MM.1S (cell line): ENCODE results near the gene RARA.

Experiments
- DNase-seq: peaks from one replicate; pipeline ENCODE4 v3.0.0-alpha.2; 2015
- H2AFZ ChIP-seq: fragments of 300-600 bp; sonication (generic); 2 replicates; pipeline ENCODE4 v1.6.0; 2016; ENCODE audit warnings: antibody characterized with exemption, low read length
- H3F3A ChIP-seq: fragments of 300-600 bp; sonication (generic); 2 replicates; pipeline ENCODE4 v1.6.1; 2016; ENCODE audit warnings: mild to moderate bottlenecking, antibody characterized with exemption, low read length, moderate library complexity, mixed read lengths; ENCODE audit not compliant: insufficient read depth
- H3K27ac ChIP-seq: fragments of 300-600 bp; sonication (generic); 2 replicates; pipeline ENCODE4 v1.5.1; 2016; ENCODE audit warnings: mild to moderate bottlenecking, low read length
- H3K27me3 ChIP-seq: fragments of 300-600 bp; sonication (generic); replicated peaks from 2 replicates; pipeline ENCODE4 v1.6.0; 2016; ENCODE audit warnings: low read length; ENCODE audit not compliant: insufficient read depth
- H3K36me3 ChIP-seq: fragments of 300-600 bp; sonication (generic); replicated peaks from 2 replicates; pipeline ENCODE4 v1.6.1; 2016; ENCODE audit warnings: mild to moderate bottlenecking, low read length, mixed read lengths; ENCODE audit not compliant: insufficient read depth
- H3K4me1 ChIP-seq: fragments of 300-600 bp; sonication (generic); 2 replicates; pipeline ENCODE4 v1.6.1; 2016; ENCODE audit warnings: low read length, mixed read lengths
- H3K4me2 ChIP-seq: fragments of 300-600 bp; sonication (generic); 2 replicates; pipeline ENCODE4 v1.6.0; 2016; ENCODE audit warnings: low read depth, low read length
- H3K4me3 ChIP-seq: fragments of 300-600 bp; sonication (generic); 2 replicates; pipeline ENCODE4 v1.5.1; 2016; ENCODE audit warnings: low read length, mixed read lengths
- H3K79me2 ChIP-seq: fragments of 300-600 bp; sonication (generic); 2 replicates; pipeline ENCODE4 v1.6.1; 2016; ENCODE audit warnings: mixed run types, low read length, mixed read lengths
- H3K9ac ChIP-seq: fragments of 300-600 bp; sonication (generic); 2 replicates; pipeline ENCODE4 v1.6.1; 2016; ENCODE audit warnings: low read length, mixed read lengths
- H3K9me2 ChIP-seq: fragments of 300-600 bp; sonication (generic); replicated peaks from 2 replicates; pipeline ENCODE4 v1.6.1; 2016; ENCODE audit warnings: mild to moderate bottlenecking, low read length, mixed read lengths; ENCODE audit not compliant: insufficient read depth
- H3K9me3 ChIP-seq: fragments of 300-600 bp; sonication (generic); replicated peaks from 2 replicates; pipeline ENCODE4 v1.6.1; 2016; ENCODE audit warnings: mild to moderate bottlenecking, low read length, mixed read lengths; ENCODE audit not compliant: insufficient read depth
- H4K20me1 ChIP-seq: fragments of 300-600 bp; sonication (generic); 2 replicates; pipeline ENCODE4 v1.6.1; 2016; ENCODE audit warnings: mild to moderate bottlenecking, low read length, moderate library complexity, mixed read lengths; ENCODE audit not compliant: insufficient read depth
- EZH2 ChIP-seq: fragments of 300-600 bp; sonication (generic); optimal IDR thresholded peaks from 2 replicates; pipeline ENCODE3; 2017; ENCODE audit warnings: low read depth, mild to moderate bottlenecking, antibody characterized with exemption, low read length, mixed read lengths
- EZH2phosphoT487 ChIP-seq: fragments of 300-600 bp; sonication (generic); IDR thresholded peaks from 2 replicates; pipeline ENCODE4 v1.6.1; 2018; ENCODE audit warnings: antibody characterized with exemption, low read length
- TF ChIP-seq, protein P1 (sequence below): fragments of 300-600 bp; sonication (generic); IDR thresholded peaks from 2 replicates; pipeline ENCODE4 v1.5.1; 2016; ENCODE audit warnings: antibody characterized with exemption, low read length, mixed read lengths

RARA gene

DNA sequence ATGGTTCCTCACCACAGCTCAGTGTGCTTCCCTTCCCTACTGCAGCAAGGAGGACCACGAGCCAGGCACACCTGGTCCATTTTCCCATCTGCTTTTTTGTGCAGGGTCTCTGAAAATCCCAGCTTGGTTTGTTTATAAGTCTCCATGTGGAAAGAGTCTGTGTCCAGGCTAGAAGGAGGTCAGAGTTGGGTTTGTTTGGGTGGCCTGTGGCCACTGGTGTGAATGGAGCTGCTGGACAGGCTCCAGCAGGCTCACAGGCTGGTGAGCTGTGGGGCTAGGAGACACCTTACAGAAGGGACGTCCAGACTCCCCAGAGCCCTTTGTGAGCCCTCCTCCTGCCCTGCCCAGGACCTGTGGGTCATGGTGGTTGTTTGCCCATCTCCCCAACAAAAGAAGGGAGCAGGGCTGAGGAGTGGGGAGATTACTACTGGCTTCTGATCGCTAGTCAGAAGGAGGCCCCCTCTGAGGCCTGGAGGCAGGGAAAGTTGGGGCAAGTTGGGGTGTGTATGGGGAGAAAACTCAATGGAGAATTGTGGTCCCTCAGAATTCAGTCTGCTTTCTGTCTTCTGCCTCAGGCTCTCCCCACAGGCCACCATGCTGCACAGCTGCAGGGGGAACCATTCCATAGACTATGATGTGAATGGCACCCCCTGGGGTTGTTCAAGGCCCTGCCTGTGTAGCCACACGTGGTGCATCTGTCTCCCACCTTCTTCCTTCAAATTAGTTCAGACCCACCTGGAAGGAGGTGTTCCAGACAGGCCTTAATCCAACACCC lies 4.1 kb downstream of the RARA start:
- Histone ChIP-seq H3K4me2 (peak overlapping the region; percentile 85), H3K4me1 (peaks cover 90% of the 10 kb centered on the region), H3K36me3 (no peaks in the 10 kb centered on the region), H3K27ac (peak overlapping the region; percentile 84; the same call in 1 of the 2 replicates), H2AFZ (no peak overlapping the region), H3K4me3 (peak overlapping the region; percentile 29; the same call in 1 of the 2 replicates), H3K9me3 (no peaks in the 10 kb centered on the region), H3K27me3 (no peaks in the 10 kb centered on the region), H3K79me2 (peaks cover 12% of the 10 kb centered on the region), H3F3A (peaks cover 47% of the 10 kb centered on the region), H3K9ac (peak overlapping the region; percentile 48; the same call in 1 of the 2 replicates), H4K20me1 (no peaks in the 10 kb centered on the region), H3K9me2 (no peaks in the 10 kb centered on the region)
- no peak for DNase-seq
- TF ChIP-seq, protein P1, sequence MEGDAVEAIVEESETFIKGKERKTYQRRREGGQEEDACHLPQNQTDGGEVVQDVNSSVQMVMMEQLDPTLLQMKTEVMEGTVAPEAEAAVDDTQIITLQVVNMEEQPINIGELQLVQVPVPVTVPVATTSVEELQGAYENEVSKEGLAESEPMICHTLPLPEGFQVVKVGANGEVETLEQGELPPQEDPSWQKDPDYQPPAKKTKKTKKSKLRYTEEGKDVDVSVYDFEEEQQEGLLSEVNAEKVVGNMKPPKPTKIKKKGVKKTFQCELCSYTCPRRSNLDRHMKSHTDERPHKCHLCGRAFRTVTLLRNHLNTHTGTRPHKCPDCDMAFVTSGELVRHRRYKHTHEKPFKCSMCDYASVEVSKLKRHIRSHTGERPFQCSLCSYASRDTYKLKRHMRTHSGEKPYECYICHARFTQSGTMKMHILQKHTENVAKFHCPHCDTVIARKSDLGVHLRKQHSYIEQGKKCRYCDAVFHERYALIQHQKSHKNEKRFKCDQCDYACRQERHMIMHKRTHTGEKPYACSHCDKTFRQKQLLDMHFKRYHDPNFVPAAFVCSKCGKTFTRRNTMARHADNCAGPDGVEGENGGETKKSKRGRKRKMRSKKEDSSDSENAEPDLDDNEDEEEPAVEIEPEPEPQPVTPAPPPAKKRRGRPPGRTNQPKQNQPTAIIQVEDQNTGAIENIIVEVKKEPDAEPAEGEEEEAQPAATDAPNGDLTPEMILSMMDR, result no peak
- TF ChIP-seq EZH2phosphoT487, result no peak
- TF ChIP-seq EZH2, result no peak

DNA sequence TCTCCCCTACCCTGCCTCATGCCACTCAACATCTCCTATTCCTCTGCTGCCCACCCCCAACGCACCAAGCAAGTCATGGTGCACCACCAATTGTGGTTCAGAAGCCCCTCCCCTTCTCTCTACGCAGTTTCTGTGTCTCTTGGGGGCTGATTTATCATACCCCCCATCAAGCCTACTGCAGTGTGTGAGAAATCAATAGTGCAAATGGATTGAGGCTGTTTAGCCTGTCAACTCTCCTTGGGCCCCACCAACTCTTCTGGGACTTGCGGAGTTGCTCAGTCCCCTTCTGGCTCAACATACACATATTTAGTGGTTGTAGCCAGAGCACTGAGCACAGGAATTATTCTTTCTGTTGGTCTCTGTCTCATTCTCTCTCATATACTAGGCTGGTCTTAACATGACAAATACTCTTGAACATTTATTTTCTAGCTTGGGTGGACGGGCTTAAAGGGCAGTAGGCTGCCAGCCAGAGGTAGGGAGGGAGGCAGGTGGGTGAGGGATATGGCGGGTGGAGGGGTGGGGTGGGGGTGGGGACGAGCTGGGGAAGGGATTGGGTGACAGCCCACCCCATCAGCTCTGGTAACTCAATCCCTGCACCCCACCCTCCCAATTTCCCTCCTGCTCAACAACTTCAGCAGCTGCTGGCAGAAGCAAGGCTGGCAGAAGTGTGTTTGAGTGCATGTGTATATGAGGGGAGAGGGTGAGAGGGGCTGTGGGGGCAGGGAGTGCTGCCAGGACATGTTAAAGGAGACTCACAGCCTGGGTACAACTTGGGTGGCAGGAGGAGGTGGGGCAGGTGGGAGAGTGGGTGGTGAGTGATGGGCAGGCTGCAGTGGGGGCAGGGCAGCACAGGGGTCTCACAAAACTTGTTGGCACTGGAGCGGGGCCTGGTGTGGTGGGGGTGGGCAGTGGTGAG lies 4.9 kb downstream of the RARA start:
- Histone ChIP-seq H3K27me3 (no peaks in the 10 kb centered on the region), H3K9me2 (no peaks in the 10 kb centered on the region), H4K20me1 (no peaks in the 10 kb centered on the region), H3K79me2 (peaks cover 21% of the 10 kb centered on the region), H2AFZ (no peak overlapping the region), H3K4me3 (no peak overlapping the region), H3F3A (peaks cover 47% of the 10 kb centered on the region), H3K4me1 (peaks cover 81% of the 10 kb centered on the region), H3K9me3 (no peaks in the 10 kb centered on the region), H3K9ac (no peak overlapping the region; the same call in 1 of the 2 replicates), H3K4me2 (peak overlapping the region; percentile 85; the same call in 1 of the 2 replicates), H3K36me3 (no peaks in the 10 kb centered on the region), H3K27ac (peak overlapping the region; percentile 84; the same call in 1 of the 2 replicates)
- DNase-seq, result no peak
- no peak for TF ChIP-seq EZH2
- no peak for TF ChIP-seq EZH2phosphoT487
- TF ChIP-seq, protein P1, result no peak

DNA sequence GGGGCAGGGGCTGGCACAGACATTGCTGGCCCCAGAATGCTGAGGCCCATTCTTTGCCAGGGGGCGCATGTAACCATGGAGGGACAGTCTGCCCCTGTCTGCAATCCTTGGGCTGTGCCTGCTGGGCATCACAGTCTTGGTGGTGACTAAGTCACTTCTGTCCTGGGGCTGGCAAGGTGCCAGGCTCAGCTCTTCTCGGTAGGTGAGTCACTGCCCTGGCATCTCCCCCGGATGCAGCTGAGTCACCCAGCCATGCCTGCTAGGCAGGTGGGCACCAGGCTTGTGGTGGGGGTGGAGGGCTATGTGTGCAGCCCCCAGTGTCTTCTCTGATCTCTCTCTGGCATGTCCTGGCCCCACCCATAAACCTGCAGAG lies 5.6 kb downstream of the RARA start:
- Histone ChIP-seq H3K79me2 (peaks cover 27% of the 10 kb centered on the region), H4K20me1 (no peaks in the 10 kb centered on the region), H3K27me3 (no peaks in the 10 kb centered on the region), H3K36me3 (no peaks in the 10 kb centered on the region), H3K9me3 (no peaks in the 10 kb centered on the region), H3K4me3 (no peak overlapping the region), H3K4me2 (peak overlapping the region; percentile 50; the same call in 1 of the 2 replicates), H3K4me1 (peaks cover 75% of the 10 kb centered on the region), H2AFZ (no peak overlapping the region), H3K27ac (peak overlapping the region; percentile 54; the same call in 1 of the 2 replicates), H3F3A (peaks cover 47% of the 10 kb centered on the region), H3K9ac (no peak overlapping the region), H3K9me2 (no peaks in the 10 kb centered on the region)
- DNase-seq, result peak; percentile 89
- TF ChIP-seq, protein P1, result no peak
- TF ChIP-seq EZH2 (no peak), EZH2phosphoT487 (no peak)
